ENCODE measurements around the gene GPR35.

DNA sequence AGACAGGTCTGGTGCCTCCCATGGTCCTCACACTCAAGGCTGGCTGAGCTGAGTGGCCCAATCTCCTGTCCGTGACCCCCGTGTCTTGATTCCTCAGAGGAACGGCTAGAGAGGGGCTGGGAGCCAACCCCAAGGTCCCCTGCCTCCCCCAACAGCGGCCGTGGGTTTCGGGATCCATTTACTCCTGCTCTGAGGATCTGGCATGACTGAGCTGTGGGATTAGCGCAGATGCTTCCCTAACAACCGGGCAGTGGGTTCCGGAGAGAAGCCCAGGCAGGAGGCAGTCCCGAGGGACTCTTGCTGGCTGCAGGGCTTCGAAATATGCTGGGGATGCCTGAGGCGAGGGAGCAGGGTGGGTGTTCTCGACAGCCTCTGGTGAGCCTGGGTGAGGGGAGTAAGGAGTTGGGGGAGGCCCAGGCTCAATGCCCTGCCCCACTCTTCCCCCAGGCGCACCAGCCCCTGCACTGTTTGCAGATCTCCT lies 18.9 kb downstream of the GPR35 start:
- TF ChIP-seq, protein P1, sequence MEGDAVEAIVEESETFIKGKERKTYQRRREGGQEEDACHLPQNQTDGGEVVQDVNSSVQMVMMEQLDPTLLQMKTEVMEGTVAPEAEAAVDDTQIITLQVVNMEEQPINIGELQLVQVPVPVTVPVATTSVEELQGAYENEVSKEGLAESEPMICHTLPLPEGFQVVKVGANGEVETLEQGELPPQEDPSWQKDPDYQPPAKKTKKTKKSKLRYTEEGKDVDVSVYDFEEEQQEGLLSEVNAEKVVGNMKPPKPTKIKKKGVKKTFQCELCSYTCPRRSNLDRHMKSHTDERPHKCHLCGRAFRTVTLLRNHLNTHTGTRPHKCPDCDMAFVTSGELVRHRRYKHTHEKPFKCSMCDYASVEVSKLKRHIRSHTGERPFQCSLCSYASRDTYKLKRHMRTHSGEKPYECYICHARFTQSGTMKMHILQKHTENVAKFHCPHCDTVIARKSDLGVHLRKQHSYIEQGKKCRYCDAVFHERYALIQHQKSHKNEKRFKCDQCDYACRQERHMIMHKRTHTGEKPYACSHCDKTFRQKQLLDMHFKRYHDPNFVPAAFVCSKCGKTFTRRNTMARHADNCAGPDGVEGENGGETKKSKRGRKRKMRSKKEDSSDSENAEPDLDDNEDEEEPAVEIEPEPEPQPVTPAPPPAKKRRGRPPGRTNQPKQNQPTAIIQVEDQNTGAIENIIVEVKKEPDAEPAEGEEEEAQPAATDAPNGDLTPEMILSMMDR (IDR thresholded peaks at IDR 0.05), result no peak
- no peak for TF ChIP-seq POLR2A (IDR thresholded peaks at IDR 0.05)

Data from heart left ventricle (tissue), 13 donors.